H1 (cell line): ENCODE data around the gene RANBP17. TPM values are rescaled to one million over a fixed set of nuclear protein-coding genes. Genes with fewer than 3 reads are reported as not detected.

Experiments used
- CTCF ChIA-PET: fragments of 300-600 bp; sonication (Branson Sonifier 250); formaldehyde crosslinking; loops from one replicate; lab custom pipeline; 2021; ENCODE audit not compliant: partially characterized antibody; lab: Charles Lee
- POLR2A ChIA-PET: fragments of 300-600 bp; sonication (Branson Sonifier 250); formaldehyde crosslinking; loops from one replicate; lab custom pipeline; 2021; ENCODE audit warnings: inconsistent platforms; ENCODE audit not compliant: partially characterized antibody; lab: Charles Lee
- DNase-seq, 2 experiments: peaks; one replicate each; pipeline versions ENCODE4 v3.0.0 to v3.0.0-alpha.2; 2010 to 2022; ENCODE audit warnings: low spot score in 2 of 2, low read depth in 1 of 2, mixed read lengths in 1 of 2
- FAIRE-seq: peaks from 2 replicates; lab custom pipeline; 2011; peaks lifted over from hg19 to GRCh38; lab: Jason Lieb, UNC
- H2AFZ ChIP-seq: 2 replicates; pipeline ENCODE4 v1.8.1; 2012; ENCODE audit warnings: low read length, inconsistent platforms
- H2AK5ac ChIP-seq: 2 replicates; pipeline ENCODE4 v1.6.1; 2013; ENCODE audit warnings: low read depth, low read length
- H2BK120ac ChIP-seq: replicated peaks from 2 replicates; pipeline ENCODE3; 2013; ENCODE audit warnings: low read depth, low read length, inconsistent platforms
- H2BK12ac ChIP-seq: 2 replicates; pipeline ENCODE4 v1.6.1; 2013; ENCODE audit warnings: low read depth, low read length
- H2BK15ac ChIP-seq: 2 replicates; pipeline ENCODE4 v1.6.1; 2013; ENCODE audit warnings: low read length
- H2BK20ac ChIP-seq: 2 replicates; pipeline ENCODE4 v1.6.1; 2013; ENCODE audit warnings: low read length
- H2BK5ac ChIP-seq: 2 replicates; pipeline ENCODE4 v1.6.1; 2013; ENCODE audit warnings: low read depth, low read length
- H3K14ac ChIP-seq: 2 replicates; pipeline ENCODE4 v1.6.1; 2013; ENCODE audit warnings: inconsistent platforms; ENCODE audit not compliant: insufficient read length
- H3K18ac ChIP-seq: 2 replicates; pipeline ENCODE4 v1.6.1; 2013; ENCODE audit warnings: low read length; ENCODE audit errors: extremely low read depth
- H3K23ac ChIP-seq: 2 replicates; pipeline ENCODE4 v1.6.1; 2013; ENCODE audit warnings: inconsistent platforms; ENCODE audit not compliant: insufficient read length
- H3K23me2 ChIP-seq: 2 replicates; pipeline ENCODE4 v1.6.1; 2013; ENCODE audit warnings: low read depth, low read length
- H3K27ac ChIP-seq: 2 replicates; pipeline ENCODE4 v1.6.1; 2011; ENCODE audit warnings: low read depth, low read length, inconsistent platforms
- H3K27me3 ChIP-seq, 4 experiments: replicated peaks in 1 of 4; 1 replicate in 1 of 4; 2 replicates in 3 of 4; pipeline versions ENCODE4 v1.6.1 to v1.8.1; 2011 to 2013; ENCODE audit warnings: low read length in 3 of 4, mild to moderate bottlenecking in 3 of 4, inconsistent platforms in 2 of 4, mixed read lengths in 2 of 4, moderate library complexity in 1 of 4; ENCODE audit not compliant: control insufficient read depth in 3 of 4, insufficient read depth in 3 of 4; ENCODE audit errors: extremely low read depth in 1 of 4
- H3K36me3 ChIP-seq, 4 experiments: 2 replicates each; pipeline versions ENCODE4 v1.6.1 to v1.8.1; 2011 to 2013; ENCODE audit warnings: mild to moderate bottlenecking in 4 of 4, low read length in 3 of 4, moderate library complexity in 2 of 4, control low read depth in 1 of 4, inconsistent platforms in 1 of 4; ENCODE audit not compliant: insufficient read depth in 4 of 4, control insufficient read depth in 2 of 4
- H3K4ac ChIP-seq: replicated peaks from 2 replicates; pipeline ENCODE3; 2013; ENCODE audit warnings: low read length, low read depth, mixed read lengths, inconsistent platforms; ENCODE audit not compliant: insufficient read length
- H3K4me1 ChIP-seq, 4 experiments: replicated peaks in 1 of 4; 1 replicate in 1 of 4; 2 replicates in 3 of 4; pipeline versions ENCODE4 v1.6.1 to v1.8.1; 2011 to 2013; ENCODE audit warnings: low read length in 3 of 4, inconsistent platforms in 2 of 4, mixed read lengths in 1 of 4; ENCODE audit not compliant: insufficient read depth in 4 of 4, control insufficient read depth in 3 of 4
- H3K4me2 ChIP-seq, 2 experiments: 2 replicates each; pipeline versions ENCODE4 v1.6.1 to v1.8.1; 2011 to 2013; ENCODE audit warnings: low read depth in 2 of 2, low read length in 2 of 2, control low read depth in 1 of 2, inconsistent platforms in 1 of 2, mild to moderate bottlenecking in 1 of 2; ENCODE audit not compliant: insufficient read depth in 1 of 2
- H3K4me3 ChIP-seq, 4 experiments: fragments of 200-600, 300-600 bp in 1 of 4; sonication (generic), shearing (Covaris generic), sonication (Bioruptor Twin) in 1 of 4; 2 replicates each; pipeline versions ENCODE4 v1.5.1 to v1.8.1; 2011 to 2016; ENCODE audit warnings: low read length in 4 of 4, low read depth in 3 of 4, control low read depth in 2 of 4, inconsistent platforms in 2 of 4, mild to moderate bottlenecking in 2 of 4, mixed read lengths in 1 of 4, moderate library complexity in 1 of 4; ENCODE audit not compliant: insufficient read depth in 2 of 4; ENCODE audit errors: extremely low read depth in 1 of 4
- H3K56ac ChIP-seq: replicated peaks from 2 replicates; pipeline ENCODE3; 2013; ENCODE audit warnings: low read depth, mild to moderate bottlenecking, mixed read lengths, low read length, inconsistent platforms; ENCODE audit not compliant: insufficient read length
- H3K79me1 ChIP-seq: 2 replicates; pipeline ENCODE4 v1.6.1; 2013; ENCODE audit warnings: low read depth, low read length, control low read depth
- H3K79me2 ChIP-seq, 2 experiments: 2 replicates each; pipeline versions ENCODE4 v1.6.1 to v1.8.1; 2012 to 2013; ENCODE audit warnings: low read length in 2 of 2, mild to moderate bottlenecking in 2 of 2, inconsistent platforms in 1 of 2; ENCODE audit not compliant: insufficient read depth in 2 of 2, control insufficient read depth in 1 of 2
- H3K9ac ChIP-seq, 4 experiments: replicated peaks in 1 of 4; 1 replicate in 1 of 4; 2 replicates in 3 of 4; pipeline versions ENCODE4 v1.6.1 to v1.8.1; 2011 to 2013; ENCODE audit warnings: low read depth in 3 of 4, low read length in 3 of 4, control low read depth in 2 of 4, mild to moderate bottlenecking in 2 of 4, moderate library complexity in 2 of 4, inconsistent platforms in 1 of 4; ENCODE audit errors: extremely low read depth in 1 of 4
- H3K9me3 ChIP-seq, 2 experiments: 2 replicates each; pipeline versions ENCODE4 v1.6.1 to v1.8.1; 2012 to 2013; ENCODE audit warnings: mild to moderate bottlenecking in 2 of 2, moderate library complexity in 2 of 2, control low read depth in 1 of 2, inconsistent platforms in 1 of 2, low read depth in 1 of 2, low read length in 1 of 2, mixed read lengths in 1 of 2; ENCODE audit not compliant: insufficient read depth in 2 of 2
- H4K20me1 ChIP-seq, 2 experiments: replicated peaks in 1 of 2; 2 replicates each; pipeline versions ENCODE3 to v1.8.1; 2011 to 2013; ENCODE audit warnings: inconsistent platforms in 2 of 2, low read length in 2 of 2, mild to moderate bottlenecking in 1 of 2; ENCODE audit not compliant: insufficient read depth in 2 of 2, control insufficient read depth in 1 of 2
- H4K5ac ChIP-seq: 2 replicates; pipeline ENCODE4 v1.6.1; 2013; ENCODE audit warnings: low read length, low read depth, mixed read lengths, inconsistent platforms; ENCODE audit not compliant: insufficient read length
- H4K8ac ChIP-seq: 2 replicates; pipeline ENCODE4 v1.8.0; 2013; ENCODE audit warnings: mild to moderate bottlenecking, moderate library complexity, low read length, inconsistent platforms; ENCODE audit not compliant: insufficient read depth; ENCODE audit errors: extremely low read depth
- H4K91ac ChIP-seq: replicated peaks from 2 replicates; pipeline ENCODE3; 2013; ENCODE audit warnings: low read length, mixed read lengths, inconsistent platforms; ENCODE audit not compliant: insufficient read length
- KDM5A ChIP-seq: fragments of 200-600 bp; IDR thresholded peaks from 2 replicates; pipeline ENCODE4 v1.7.1; 2012; ENCODE audit warnings: mild to moderate bottlenecking, low read length, inconsistent platforms, mixed read lengths
- SUZ12 ChIP-seq: fragments of 200-600 bp; sonication (generic); IDR thresholded peaks from 2 replicates; pipeline ENCODE4 v1.6.1; 2012; ENCODE audit warnings: mild to moderate bottlenecking, inconsistent platforms, low read length, moderate library complexity, mixed read lengths
- ZNF274 ChIP-seq: IDR thresholded peaks from 2 replicates; pipeline ENCODE4 v1.7.0; 2012; ENCODE audit warnings: low read length, borderline replicate concordance; ENCODE audit errors: extremely low read depth
- WGBS, 2 experiments: shearing (Covaris generic) in 1 of 2; methylation state at CpG; one replicate each; pipeline versions ENCODE4 v1.1.6 to v1.1.7; 2013 to 2015; ENCODE audit warnings: low lambda C conversion rate in 2 of 2, mixed read lengths in 2 of 2, inconsistent platforms in 1 of 2, low coverage in 1 of 2, missing lambda C conversion rate in 1 of 2; ENCODE audit not compliant: insufficient replicate concordance in 2 of 2, insufficient coverage in 1 of 2, insufficient read length in 1 of 2; ENCODE audit errors: extremely low coverage in 1 of 2, missing lambda C conversion rate in 1 of 2; 5-methylcytosine and 5-hydroxymethylcytosine counted together
- polyA plus RNA-seq, 7 experiments: library from polyadenylated mRNA; depleted of rRNA in 3 of 7; stranded (reverse) in 5 of 7; unstranded in 2 of 7; fragments of >200 nt in 5 of 7; fragments of 200-250 nt in 2 of 7; gene quantifications; 1 replicate in 5 of 7; 2 replicates in 1 of 7; 4 replicates in 1 of 7; pipeline versions ENCODE4 v1.2.1 to v1.2.3, GENCODE V29; 2011 to 2013; ENCODE audit warnings: missing spikeins in 2 of 7, mixed read lengths in 2 of 7
- total RNA-seq: library from RNA; stranded (reverse); fragmentation: NEBNext Ultra II Directional; extraction: Animal tissue kit (Norgen Biotek cat#: 25700); gene quantifications from 2 replicates; pipeline ENCODE4 v1.2.1, GENCODE V29; 2021

RANBP17 gene
- total and polyA plus RNA-seq, 2 of the 8 experiments (the other 6 are each of a cell fraction or from before 2014, with no cell fraction given) = 8.6 to 21.3 TPM

GRCh38 chr5:171074747-171075146 lies 212.9 kb downstream of the RANBP17 start:
- Histone ChIP-seq H2BK5ac (no peak overlapping the region), H4K20me1 (no peaks in the 10 kb centered on the region), H3K14ac (no peak overlapping the region), H3K4me3 (no peak overlapping the region), H2AFZ (no peak overlapping the region), H3K23ac (no peak overlapping the region), H2BK15ac (no peak overlapping the region), H3K79me2 (no peaks in the 10 kb centered on the region), H3K23me2 (no peaks in the 10 kb centered on the region), H3K4ac (no peak overlapping the region), H3K27ac (no peak overlapping the region), H2BK12ac (no peak overlapping the region), H3K4me1 (no peaks in the 10 kb centered on the region), H4K5ac (no peak overlapping the region), H3K18ac (no peak overlapping the region), H2BK20ac (no peak overlapping the region), H3K4me2 (no peak overlapping the region), H4K91ac (no peak overlapping the region), H2BK120ac (no peak overlapping the region), H3K56ac (no peak overlapping the region), H4K8ac (no peak overlapping the region), H3K79me1 (no peaks in the 10 kb centered on the region), H2AK5ac (no peak overlapping the region), H3K9me3 (peaks cover 0 to 4% of the 10 kb centered on the region in 2 experiments; a peak in 2 of 4 replicates), H3K36me3 (peaks cover 0 to 5% (median 1%) of the 10 kb centered on the region in 4 experiments; a peak in 1 of 8 replicates), H3K9ac (no peak overlapping the region), H3K27me3 (no peaks in the 10 kb centered on the region)
- ChIA-PET POLR2A (no interaction called here), CTCF (interaction anchor here (1.3 kb wide), 1 partner anchor 291 kb away, joined by 3 read pairs; no protein-coding TSS in a partner anchor)
- TF ChIP-seq SUZ12 = no peak
- TF ChIP-seq KDM5A = no peak
- TF ChIP-seq ZNF274 = no peak
- WGBS, 2 experiments = 87% methylated on average over 5 of the region's 5 CpGs; no CpG with 5 or more reads in 1 of the 2 experiments
- FAIRE-seq (no peak), DNase-seq (no peak)
